Measurements from ENCODE around the gene LOXHD1. TPM values are rescaled to one million over a fixed set of nuclear protein-coding genes. Genes with fewer than 3 reads are reported as not detected.

Gene LOXHD1
- total RNA-seq, 4 donors from 2014 or later = 1.7 to 4.9 (median 3.2) TPM

- no peak for ATAC-seq (ENCODE audit: low FRiP score)
- DNase-seq (ENCODE audit: low spot score) = no peak
- TF ChIP-seq, protein P1, sequence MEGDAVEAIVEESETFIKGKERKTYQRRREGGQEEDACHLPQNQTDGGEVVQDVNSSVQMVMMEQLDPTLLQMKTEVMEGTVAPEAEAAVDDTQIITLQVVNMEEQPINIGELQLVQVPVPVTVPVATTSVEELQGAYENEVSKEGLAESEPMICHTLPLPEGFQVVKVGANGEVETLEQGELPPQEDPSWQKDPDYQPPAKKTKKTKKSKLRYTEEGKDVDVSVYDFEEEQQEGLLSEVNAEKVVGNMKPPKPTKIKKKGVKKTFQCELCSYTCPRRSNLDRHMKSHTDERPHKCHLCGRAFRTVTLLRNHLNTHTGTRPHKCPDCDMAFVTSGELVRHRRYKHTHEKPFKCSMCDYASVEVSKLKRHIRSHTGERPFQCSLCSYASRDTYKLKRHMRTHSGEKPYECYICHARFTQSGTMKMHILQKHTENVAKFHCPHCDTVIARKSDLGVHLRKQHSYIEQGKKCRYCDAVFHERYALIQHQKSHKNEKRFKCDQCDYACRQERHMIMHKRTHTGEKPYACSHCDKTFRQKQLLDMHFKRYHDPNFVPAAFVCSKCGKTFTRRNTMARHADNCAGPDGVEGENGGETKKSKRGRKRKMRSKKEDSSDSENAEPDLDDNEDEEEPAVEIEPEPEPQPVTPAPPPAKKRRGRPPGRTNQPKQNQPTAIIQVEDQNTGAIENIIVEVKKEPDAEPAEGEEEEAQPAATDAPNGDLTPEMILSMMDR (IDR thresholded peaks at IDR 0.05) = no peak
Measured at GRCh38 chr18:46622451-46622850, 34.6 kb downstream of the LOXHD1 start.

GRCh38 chr18:46621871-46622270 lies 35.1 kb downstream of the LOXHD1 start:
- DNase-seq (ENCODE audit: low spot score) (no peak), ATAC-seq (ENCODE audit: low FRiP score) (no peak)
- TF ChIP-seq, protein P1 (IDR thresholded peaks at IDR 0.05) = no peak

DNA sequence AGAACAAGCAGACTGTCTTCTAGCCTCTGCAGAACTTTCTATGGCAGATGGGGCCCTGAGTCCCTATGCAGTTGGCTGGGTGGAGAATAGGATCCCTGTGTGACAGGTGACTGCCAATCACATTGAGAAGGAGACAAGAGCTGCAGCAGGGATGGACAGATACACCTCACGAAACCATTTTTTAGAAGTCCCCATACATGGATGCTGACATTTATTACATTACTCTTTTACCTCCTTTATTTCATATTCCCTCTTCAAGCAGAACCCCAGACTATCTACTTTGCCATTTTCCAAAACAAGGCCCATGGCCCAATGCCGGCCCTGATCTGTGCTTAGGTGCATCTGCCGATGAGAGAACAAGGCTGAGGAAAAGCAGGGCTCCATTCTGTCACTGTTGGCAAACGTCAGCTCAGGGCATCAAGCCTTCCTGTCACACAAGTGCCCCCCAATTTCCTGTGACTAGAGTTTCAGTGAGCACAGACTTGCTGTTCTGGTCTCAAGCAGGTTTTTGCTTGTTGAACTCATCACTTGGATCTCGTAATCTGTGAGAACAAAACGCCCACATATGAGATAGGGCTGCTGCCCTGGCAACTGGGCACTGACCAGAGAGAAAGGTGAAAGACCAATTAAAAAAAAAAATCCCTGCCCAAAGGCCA lies 35.8 kb downstream of the LOXHD1 start:
- ATAC-seq (ENCODE audit: low FRiP score) = no peak
- TF ChIP-seq, protein P1 (IDR thresholded peaks at IDR 0.05) = no peak
- no peak for DNase-seq (ENCODE audit: low spot score)

- ATAC-seq (ENCODE audit: low FRiP score) = no peak
- no peak for DNase-seq (ENCODE audit: low spot score)
- TF ChIP-seq, protein P1 (IDR thresholded peaks at IDR 0.05) = no peak
Measured at GRCh38 chr18:46619559-46619958, 37.5 kb downstream of the LOXHD1 start.

DNA sequence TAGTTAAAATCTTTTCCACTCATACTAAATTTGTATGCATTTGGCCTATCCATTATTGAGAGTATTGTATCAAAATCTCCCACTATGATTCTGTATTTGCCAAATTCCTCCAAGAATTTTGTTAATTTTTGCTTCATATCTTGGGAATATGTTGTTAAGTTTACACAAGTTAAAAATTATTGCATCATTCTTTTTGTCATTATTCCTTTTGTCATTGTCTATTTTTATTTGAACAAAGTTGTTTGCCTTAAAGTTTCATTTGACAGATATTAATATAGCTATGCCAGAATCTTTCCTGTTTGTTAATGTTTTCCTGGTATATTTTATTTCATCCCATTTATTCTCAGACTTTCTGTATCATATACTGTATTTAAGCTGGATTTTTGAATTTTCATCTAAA lies 41.3 kb downstream of the LOXHD1 start:
- no peak for DNase-seq (ENCODE audit: low spot score)
- ATAC-seq (ENCODE audit: low FRiP score) = no peak
- TF ChIP-seq, protein P1 (IDR thresholded peaks at IDR 0.05) = no peak

DNA sequence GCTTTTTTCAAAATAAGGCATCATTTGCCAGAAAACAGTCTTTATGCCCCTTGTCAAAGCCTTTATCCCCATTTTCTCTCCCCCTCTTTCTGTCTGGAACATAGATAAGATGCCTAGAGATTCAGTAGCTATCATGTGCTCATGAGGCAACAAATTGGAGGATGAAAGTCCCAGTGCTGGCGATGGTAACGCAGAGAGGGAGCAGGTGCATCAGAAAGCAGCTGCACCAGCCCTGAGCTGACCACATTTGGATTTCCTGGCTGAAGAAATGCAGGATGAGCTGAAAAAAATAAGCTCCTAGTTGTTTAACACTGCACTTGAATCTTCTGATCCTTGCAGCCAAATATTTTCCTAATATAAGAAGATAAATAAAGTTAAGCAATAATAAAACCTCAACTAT lies 48.0 kb downstream of the LOXHD1 start:
- ATAC-seq (ENCODE audit: low FRiP score) (peak; percentile 28), DNase-seq (ENCODE audit: low spot score) (no peak)
- TF ChIP-seq, protein P1 (IDR thresholded peaks at IDR 0.05) = no peak

DNA sequence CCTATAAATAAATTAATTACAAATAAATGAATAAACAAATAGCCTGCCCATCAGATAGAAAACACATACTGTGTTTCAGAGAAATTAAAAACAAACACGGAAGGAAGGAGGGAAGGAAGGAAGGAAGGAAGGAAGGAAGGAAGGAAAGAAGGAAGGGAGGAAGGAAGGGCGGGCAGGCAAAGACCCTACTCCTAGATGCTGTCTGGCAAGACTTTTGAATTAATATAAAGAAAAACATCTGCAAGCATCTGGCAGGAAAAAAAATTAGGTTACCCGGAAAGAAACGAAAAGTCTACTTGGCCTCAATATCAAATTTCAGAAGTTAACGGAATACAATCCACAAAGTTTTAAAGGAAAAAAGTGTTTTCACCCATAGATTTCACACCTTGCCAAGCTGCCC lies 49.1 kb downstream of the LOXHD1 start:
- TF ChIP-seq, protein P1 (IDR thresholded peaks at IDR 0.05) = no peak
- DNase-seq (ENCODE audit: low spot score) (no peak), ATAC-seq (ENCODE audit: low FRiP score) (no peak)
